Naive thymus-derived CD4-positive, alpha-beta T cell (primary cell): Measurements from ENCODE around the gene DLG2. TPM values are rescaled to one million over a fixed set of nuclear protein-coding genes. Genes with fewer than 3 reads are reported as not detected.

Experiments used
- ATAC-seq: fragments of 150-1000 bp; cut with Tn5 transposase; 2 replicates; pipeline ENCODE4 v1.10.0; 2021; ENCODE audit warnings: mild to moderate bottlenecking, moderate library complexity
- CTCF ChIA-PET: fragments of 350-600 bp; sonication (Branson Sonifier 250); formaldehyde crosslinking; loops from one replicate; lab custom pipeline; 2021; ENCODE audit warnings: antibody characterized with exemption; lab: Charles Lee
- POLR2A ChIA-PET: fragments of 350-600 bp; sonication (Branson Sonifier 250); formaldehyde crosslinking; loops from one replicate; lab custom pipeline; 2021; ENCODE audit warnings: antibody characterized with exemption, inconsistent platforms; lab: Charles Lee
- DNase-seq, 9 donors: peaks; one replicate each; pipeline versions ENCODE4 v3.0.0 to v3.0.0-alpha.2; 2020 to 2022; ENCODE audit warnings: mixed read lengths in 1 of 9
- H3K27ac ChIP-seq: one replicate; pipeline ENCODE4 v1.7.0; 2013; ENCODE audit warnings: mild to moderate bottlenecking, low read depth, low read length, moderate library complexity
- H3K27me3 ChIP-seq, 2 donors: one replicate each; pipeline ENCODE4 v1.7.0; 2013; ENCODE audit warnings: low read length in 2 of 2, mild to moderate bottlenecking in 2 of 2, moderate library complexity in 2 of 2; ENCODE audit not compliant: control insufficient read depth in 2 of 2, insufficient read depth in 2 of 2
- H3K36me3 ChIP-seq, 3 experiments: 1 replicate in 2 of 3; 2 replicates in 1 of 3; pipeline ENCODE4 v1.7.0; 2013; ENCODE audit warnings: low read length in 3 of 3, mild to moderate bottlenecking in 3 of 3, moderate library complexity in 1 of 3; ENCODE audit not compliant: insufficient read depth in 3 of 3, control insufficient read depth in 2 of 3
- H3K4me1 ChIP-seq, 2 donors: one replicate each; pipeline ENCODE4 v1.7.0; 2013; ENCODE audit warnings: low read length in 2 of 2, mild to moderate bottlenecking in 2 of 2, moderate library complexity in 1 of 2; ENCODE audit not compliant: control insufficient read depth in 2 of 2, insufficient read depth in 2 of 2
- H3K4me3 ChIP-seq: 2 replicates; pipeline ENCODE4 v1.7.0; 2013; ENCODE audit warnings: mild to moderate bottlenecking, low read length
- H3K9me3 ChIP-seq, 3 experiments: 1 replicate in 2 of 3; 2 replicates in 1 of 3; pipeline ENCODE4 v1.7.0; 2013; ENCODE audit warnings: low read length in 3 of 3; ENCODE audit not compliant: control insufficient read depth in 2 of 3
- H3K27ac Mint-ChIP-seq, 9 donors: one replicate each; pipeline ENCODE4 v1.8.0; 2020 to 2022; ENCODE audit warnings: mixed read lengths in 9 of 9, mild to moderate bottlenecking in 8 of 9, moderate library complexity in 5 of 9, inconsistent platforms in 2 of 9
- H3K27me3 Mint-ChIP-seq, 5 donors: one replicate each; pipeline ENCODE4 v1.8.0; 2021 to 2022; ENCODE audit warnings: mixed read lengths in 5 of 5, mild to moderate bottlenecking in 1 of 5
- H3K36me3 Mint-ChIP-seq, 5 donors: one replicate each; pipeline ENCODE4 v1.8.0; 2020 to 2022; ENCODE audit warnings: mixed read lengths in 5 of 5, mild to moderate bottlenecking in 3 of 5, inconsistent platforms in 1 of 5
- H3K4me1 Mint-ChIP-seq, 7 donors: one replicate each; pipeline ENCODE4 v1.8.0; 2020 to 2022; ENCODE audit warnings: mixed read lengths in 7 of 7, mild to moderate bottlenecking in 3 of 7, inconsistent platforms in 1 of 7
- H3K4me3 Mint-ChIP-seq, 10 donors: one replicate each; pipeline ENCODE4 v1.8.0; 2020 to 2022; ENCODE audit warnings: mild to moderate bottlenecking in 10 of 10, mixed read lengths in 10 of 10, moderate library complexity in 6 of 10, inconsistent platforms in 2 of 10
- H3K9me3 Mint-ChIP-seq, 11 donors: one replicate each; pipeline ENCODE4 v1.8.0; 2020 to 2022; ENCODE audit warnings: mixed read lengths in 11 of 11, mild to moderate bottlenecking in 4 of 11, inconsistent platforms in 1 of 11, moderate library complexity in 1 of 11
- intact Hi-C, 2 donors: fragments of 100-400 bp; cut with micrococcal nuclease; formaldehyde crosslinking; loops; one replicate each; pipeline ENCODE4 v1.15.1; 2023
- polyA plus RNA-seq, 2 donors: library from polyadenylated mRNA; unstranded; fragments of 300-500 nt; fragmentation: Illumina TruSeq; gene quantifications; one replicate each; pipeline ENCODE4 v1.2.3, GENCODE V29; 2021
- total RNA-seq, 6 experiments: library from RNA in 5 of 6; stranded (reverse) in 5 of 6; gene quantifications; 1 replicate in 5 of 6; 2 replicates in 1 of 6; pipeline ENCODE4 v1.2.3 and lab custom pipeline; 2021 to 2026

DLG2 gene
- total and polyA plus RNA-seq, 7 experiments from 2014 or later, result 0.64 to 6.1 (median 3.7) TPM

DNA sequence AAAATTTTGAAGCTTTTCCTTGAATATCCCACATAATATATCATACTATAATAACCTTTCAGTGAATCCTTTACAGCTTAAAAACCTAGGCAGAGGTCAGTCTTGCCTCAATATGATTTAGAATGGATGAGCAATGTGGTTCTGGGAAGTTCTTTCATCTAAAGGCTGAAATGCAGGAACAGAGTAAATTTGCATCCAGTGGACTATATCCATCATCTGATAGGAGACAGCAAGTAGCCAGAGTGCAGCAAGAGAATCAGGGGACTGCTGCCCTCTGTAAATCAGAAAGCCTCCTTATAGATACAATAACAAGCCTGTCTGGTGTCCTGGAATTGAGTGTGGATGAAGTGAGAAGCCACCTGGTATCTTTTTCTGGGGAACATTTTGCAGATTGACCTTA, 1592.7 kb downstream of the DLG2 start:
- Histone ChIP-seq H3K9me3 (no peaks in the 10 kb centered on the region), H3K27me3 (no peaks in the 10 kb centered on the region), H3K27ac (no peak overlapping the region), H3K36me3 (no peaks in the 10 kb centered on the region), H3K4me1 (no peaks in the 10 kb centered on the region), H3K4me3 (no peak overlapping the region)
- ChIA-PET CTCF (no interaction called here), POLR2A (no interaction called here)
- intact Hi-C loops, result no loop called here
- H3K36me3 Mint-ChIP-seq, result no peaks in the 10 kb centered on the region
- H3K4me1 Mint-ChIP-seq, result no peaks in the 10 kb centered on the region
- ATAC-seq, result no peak
- H3K4me3 Mint-ChIP-seq, result no peak overlapping the region
- peaks cover 4 to 52% (median 19%) of the 10 kb centered on the region in 11 donors for H3K9me3 Mint-ChIP-seq
- H3K27ac Mint-ChIP-seq, result no peak overlapping the region
- no peaks in the 10 kb centered on the region for H3K27me3 Mint-ChIP-seq
- no peak for DNase-seq

DNA sequence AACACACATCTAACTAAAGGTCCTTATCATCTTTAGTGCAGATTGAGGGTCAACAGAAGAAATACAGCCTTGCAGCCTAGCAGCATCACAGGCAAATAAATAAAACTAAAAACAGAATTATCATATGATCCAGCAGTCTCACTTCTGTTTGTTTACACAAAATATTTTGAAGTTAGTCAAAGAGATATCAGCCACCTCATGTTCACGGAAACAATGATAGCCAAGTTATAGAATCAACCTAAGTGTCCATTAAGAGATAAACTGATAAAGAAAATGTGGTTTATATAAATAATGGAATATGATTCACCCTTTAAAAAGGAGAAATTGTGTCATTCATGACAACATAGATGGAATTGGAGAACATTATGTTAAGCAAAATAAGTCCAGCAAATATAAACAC, 1602.9 kb downstream of the DLG2 start:
- Histone ChIP-seq H3K36me3 (no peaks in the 10 kb centered on the region), H3K9me3 (no peaks in the 10 kb centered on the region), H3K4me3 (no peak overlapping the region), H3K27me3 (no peaks in the 10 kb centered on the region), H3K27ac (no peak overlapping the region), H3K4me1 (no peaks in the 10 kb centered on the region)
- Mint-ChIP-seq H3K27ac (no peak overlapping the region), H3K27me3 (no peaks in the 10 kb centered on the region), H3K4me3 (no peak overlapping the region), H3K4me1 (no peaks in the 10 kb centered on the region), H3K9me3 (peaks cover 0 to 14% (median 2%) of the 10 kb centered on the region in 11 donors), H3K36me3 (no peaks in the 10 kb centered on the region)
- DNase-seq (no peak), ATAC-seq (no peak)
- ChIA-PET CTCF (no interaction called here), POLR2A (no interaction called here)
- intact Hi-C loops, result no loop called here

GRCh38 chr11:84022695-84023094, 1604.4 kb downstream of the DLG2 start:
- Histone ChIP-seq H3K36me3 (no peaks in the 10 kb centered on the region), H3K27ac (no peak overlapping the region), H3K4me3 (no peak overlapping the region), H3K9me3 (no peaks in the 10 kb centered on the region), H3K27me3 (no peaks in the 10 kb centered on the region), H3K4me1 (no peaks in the 10 kb centered on the region)
- H3K9me3 Mint-ChIP-seq, result peaks cover 0 to 23% (median 2%) of the 10 kb centered on the region in 11 donors
- intact Hi-C loops, result no loop called here
- no peaks in the 10 kb centered on the region for H3K4me1 Mint-ChIP-seq
- CTCF ChIA-PET, result no interaction called here
- H3K4me3 Mint-ChIP-seq, result no peak overlapping the region
- H3K27me3 Mint-ChIP-seq, result no peaks in the 10 kb centered on the region
- H3K36me3 Mint-ChIP-seq, result no peaks in the 10 kb centered on the region
- H3K27ac Mint-ChIP-seq, result no peak overlapping the region
- POLR2A ChIA-PET, result interaction anchor here (0.7 kb wide), 1 partner anchor 1167 kb away, joined by 3 read pairs; no protein-coding TSS in a partner anchor
- ATAC-seq (no peak), DNase-seq (no peak)

- no peaks in the 10 kb centered on the region for H3K4me1 Mint-ChIP-seq
- Histone ChIP-seq H3K36me3 (no peaks in the 10 kb centered on the region), H3K4me1 (no peaks in the 10 kb centered on the region), H3K4me3 (no peak overlapping the region), H3K9me3 (no peaks in the 10 kb centered on the region), H3K27ac (no peak overlapping the region), H3K27me3 (no peaks in the 10 kb centered on the region)
- H3K27ac Mint-ChIP-seq, result no peak overlapping the region
- intact Hi-C loops, result no loop called here
- ChIA-PET CTCF (no interaction called here), POLR2A (no interaction called here)
- no peak for ATAC-seq
- no peak for DNase-seq
- H3K4me3 Mint-ChIP-seq, result no peak overlapping the region
- no peaks in the 10 kb centered on the region for H3K27me3 Mint-ChIP-seq
- peaks cover 0 to 23% (median 2%) of the 10 kb centered on the region in 11 donors for H3K9me3 Mint-ChIP-seq
- H3K36me3 Mint-ChIP-seq, result no peaks in the 10 kb centered on the region
These were observed 1604.9 kb downstream of the DLG2 start for GRCh38 chr11:84022201-84022600.

DNA sequence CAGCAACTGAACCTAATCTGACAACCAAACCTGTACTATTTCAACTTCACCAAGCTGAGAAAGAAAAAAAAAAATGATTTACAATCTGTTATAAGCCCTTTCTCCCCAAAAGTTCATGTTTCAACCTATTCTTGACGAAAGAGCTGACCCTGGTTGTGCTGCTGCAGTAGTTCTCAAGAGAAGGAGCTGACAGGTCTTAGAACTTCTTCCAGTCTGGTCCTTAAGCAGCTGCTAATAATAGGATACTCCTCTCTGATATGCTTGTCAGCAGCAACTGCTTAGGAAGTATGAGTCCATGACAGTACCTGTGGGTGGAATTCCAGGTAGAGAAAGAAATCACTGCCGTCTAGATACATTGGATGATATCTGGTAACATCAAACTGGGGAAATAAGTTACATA, 1605.9 kb downstream of the DLG2 start:
- H3K36me3 Mint-ChIP-seq, result no peaks in the 10 kb centered on the region
- intact Hi-C loops, result no loop called here
- CTCF ChIA-PET, result no interaction called here
- Histone ChIP-seq H3K9me3 (no peaks in the 10 kb centered on the region), H3K36me3 (no peaks in the 10 kb centered on the region), H3K4me3 (no peak overlapping the region), H3K4me1 (no peaks in the 10 kb centered on the region), H3K27me3 (no peaks in the 10 kb centered on the region), H3K27ac (no peak overlapping the region)
- no peak overlapping the region for H3K4me3 Mint-ChIP-seq
- H3K27ac Mint-ChIP-seq, result no peak overlapping the region
- H3K4me1 Mint-ChIP-seq, result no peaks in the 10 kb centered on the region
- H3K27me3 Mint-ChIP-seq, result no peaks in the 10 kb centered on the region
- peaks cover 0 to 31% (median 4%) of the 10 kb centered on the region in 11 donors for H3K9me3 Mint-ChIP-seq
- POLR2A ChIA-PET, result no interaction called here
- ATAC-seq (no peak), DNase-seq (no peak)

- no peaks in the 10 kb centered on the region for H3K27me3 Mint-ChIP-seq
- H3K4me3 Mint-ChIP-seq, result no peak overlapping the region
- peaks cover 0 to 34% (median 4%) of the 10 kb centered on the region in 11 donors for H3K9me3 Mint-ChIP-seq
- intact Hi-C loops, result no loop called here
- ChIA-PET POLR2A (no interaction called here), CTCF (no interaction called here)
- H3K27me3 ChIP-seq, result no peaks in the 10 kb centered on the region
- H3K36me3 Mint-ChIP-seq, result no peaks in the 10 kb centered on the region
- no peak for ATAC-seq
- no peaks in the 10 kb centered on the region for H3K4me1 ChIP-seq
- DNase-seq, result no peak
- peaks cover 0 to 6% (median 0%) of the 10 kb centered on the region in 3 experiments for H3K9me3 ChIP-seq
- no peak overlapping the region for H3K27ac Mint-ChIP-seq
- no peak overlapping the region for H3K4me3 ChIP-seq
- no peak overlapping the region for H3K27ac ChIP-seq
- no peaks in the 10 kb centered on the region for H3K36me3 ChIP-seq
- H3K4me1 Mint-ChIP-seq, result no peaks in the 10 kb centered on the region
These were observed 1607.5 kb downstream of the DLG2 start for GRCh38 chr11:84019571-84020194.

DNA sequence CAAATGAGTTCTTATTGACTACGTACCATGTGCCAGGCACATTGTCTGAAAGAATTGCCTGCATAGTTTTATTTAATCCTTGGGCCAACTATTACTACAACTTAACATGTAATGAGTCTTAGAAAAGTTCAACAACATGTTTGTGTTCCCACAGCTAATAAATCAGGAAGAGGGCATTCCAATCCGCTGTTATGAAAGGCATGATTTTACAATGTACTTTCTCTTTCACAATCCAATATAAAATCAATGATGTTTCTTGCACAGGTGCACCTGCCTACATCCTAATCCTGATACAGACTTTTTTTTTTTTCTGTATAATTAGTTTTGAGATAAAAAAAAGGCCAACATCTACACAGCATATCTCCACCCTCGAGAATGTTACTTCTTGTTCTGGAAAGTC, 1612.6 kb downstream of the DLG2 start:
- Mint-ChIP-seq H3K4me3 (no peak overlapping the region), H3K9me3 (peaks cover 0 to 24% (median 4%) of the 10 kb centered on the region in 11 donors), H3K27ac (no peak overlapping the region), H3K36me3 (no peaks in the 10 kb centered on the region), H3K4me1 (no peaks in the 10 kb centered on the region), H3K27me3 (no peaks in the 10 kb centered on the region)
- CTCF ChIA-PET, result no interaction called here
- Histone ChIP-seq H3K27ac (no peak overlapping the region), H3K27me3 (no peaks in the 10 kb centered on the region), H3K4me3 (no peak overlapping the region), H3K36me3 (no peaks in the 10 kb centered on the region), H3K4me1 (no peaks in the 10 kb centered on the region), H3K9me3 (peaks cover 0 to 6% (median 0%) of the 10 kb centered on the region in 3 experiments)
- POLR2A ChIA-PET, result no interaction called here
- DNase-seq (no peak), ATAC-seq (no peak)
- intact Hi-C loops, result no loop called here
